Renal cortex interstitium (tissue), 11 donors: ENCODE results near the gene CCDC33. TPM values are rescaled to one million over a fixed set of nuclear protein-coding genes. Genes with fewer than 3 reads are reported as not detected.

Experiments
- DNase-seq, 11 donors: peaks; one replicate each; pipeline ENCODE4 v3.0.0-alpha.2; 2013; ENCODE audit warnings: low read depth in 9 of 11, low spot score in 4 of 11; ENCODE audit errors: extremely low read depth in 1 of 11
- polyA plus RNA-seq, 3 donors: library from polyadenylated mRNA; unstranded; fragments of 120-200 nt; gene quantifications; one replicate each; pipeline ENCODE4 v1.2.1, GENCODE V29; 2013; ENCODE audit not compliant: insufficient read length in 3 of 3

CCDC33 gene
- polyA plus RNA-seq, 3 donors: 5.0 to 10.7 (median 6.6) TPM

DNA sequence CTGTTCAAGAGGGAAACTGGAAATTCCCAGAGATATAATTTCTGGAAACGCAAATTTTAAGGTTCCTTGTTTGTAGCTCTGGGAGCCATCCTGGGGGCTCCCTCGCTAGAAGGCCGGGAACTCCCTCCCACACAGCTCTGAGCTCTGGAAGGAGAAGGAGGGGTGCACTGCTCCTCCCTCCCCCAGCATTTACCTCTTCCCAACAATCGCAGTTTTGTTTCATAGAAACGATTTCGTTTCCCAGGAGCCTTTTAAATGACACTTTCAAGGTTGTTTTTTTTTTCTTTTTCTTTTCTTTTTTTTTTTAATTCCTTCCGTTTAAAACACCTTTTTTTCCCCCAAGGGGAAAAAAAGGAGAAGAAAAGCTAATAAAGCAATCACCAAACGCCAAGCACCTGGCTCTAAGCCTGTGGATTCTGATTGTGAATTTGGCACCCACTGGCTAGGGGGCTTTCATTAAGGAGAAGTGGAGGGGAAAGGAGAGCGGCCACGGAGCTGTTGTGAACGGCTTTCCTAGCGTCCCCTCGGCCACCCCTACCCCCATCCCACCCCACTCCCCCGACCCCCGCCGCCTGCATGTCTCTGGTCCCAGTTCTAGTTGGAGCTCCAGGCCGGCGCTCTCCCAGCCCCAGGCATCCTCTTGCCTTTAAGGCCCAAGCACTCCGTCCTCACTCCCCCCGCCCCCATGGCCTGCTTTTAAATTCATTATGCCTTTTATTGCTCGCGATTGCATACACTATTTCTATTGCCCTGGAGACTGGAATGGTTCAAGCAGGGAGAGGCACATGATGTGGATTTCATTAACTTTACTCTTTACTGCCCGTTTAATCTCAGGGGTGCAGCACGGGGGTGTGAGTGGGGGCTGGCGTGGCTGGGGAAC, 13.6 kb upstream of the CCDC33 start:
- DNase-seq: peak in 1 of 11 donors; percentile 67

DNA sequence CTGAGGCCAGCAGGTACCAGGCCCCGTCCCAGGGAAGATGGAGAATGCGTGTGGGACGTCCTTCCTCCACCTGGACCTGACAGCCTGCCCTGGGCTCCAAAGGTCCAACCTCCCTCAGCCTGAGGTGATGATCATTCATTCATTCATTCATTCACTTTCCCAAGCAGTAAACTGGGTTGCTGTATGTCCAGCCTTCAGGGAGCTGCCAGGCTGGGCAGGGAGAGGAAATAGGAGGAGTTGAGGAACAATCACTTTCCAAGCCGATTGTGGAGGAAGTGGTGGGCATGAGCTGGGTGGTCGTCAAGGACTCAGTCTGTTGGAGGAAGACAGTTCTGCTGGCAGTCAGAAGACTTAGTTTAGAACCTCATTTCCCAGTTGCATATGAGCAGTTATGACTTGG, 10.2 kb upstream of the CCDC33 start:
- no peak for DNase-seq

DNA sequence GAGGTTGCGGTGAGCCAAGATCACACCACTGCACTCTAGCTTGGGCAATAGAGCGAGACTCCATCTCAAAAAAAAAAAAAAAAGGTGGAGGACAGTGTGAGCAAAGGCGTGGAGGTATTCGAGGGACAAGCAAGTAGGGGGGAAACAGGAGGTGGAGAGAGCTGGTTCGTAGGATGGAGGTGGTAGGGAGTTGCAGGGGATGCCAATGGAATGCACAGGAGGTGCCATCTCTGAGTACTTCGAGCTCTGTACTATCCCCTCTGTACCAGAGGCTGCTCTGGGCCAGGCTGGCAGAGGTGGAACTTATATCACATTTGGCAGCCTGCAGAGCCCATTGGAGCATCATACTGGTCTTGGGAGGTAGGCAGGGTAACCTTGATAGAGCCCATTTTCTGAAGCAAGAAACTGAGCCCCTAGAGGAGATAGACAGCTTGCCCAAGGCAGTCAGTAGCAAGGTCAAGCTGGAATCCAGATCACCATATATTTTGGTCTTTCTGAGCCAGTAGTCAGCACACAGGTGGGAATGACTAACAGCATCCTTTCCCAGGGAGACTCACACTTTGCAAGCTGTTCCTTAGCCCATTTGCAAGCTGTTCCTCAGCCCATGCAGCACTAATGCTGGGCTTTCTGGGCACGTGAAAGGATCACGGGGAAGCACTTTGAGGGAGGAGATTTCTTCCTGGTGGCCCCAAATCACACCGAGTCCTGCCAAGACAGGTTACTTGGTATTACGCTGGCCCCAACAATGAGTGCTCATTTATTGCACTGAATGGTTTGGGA, 9.2 kb upstream of the CCDC33 start:
- DNase-seq: no peak

GRCh38 chr15:74227968-74228722, 8.0 kb upstream of the CCDC33 start:
- no peak for DNase-seq

GRCh38 chr15:74228723-74229081, 7.4 kb upstream of the CCDC33 start:
- no peak for DNase-seq

DNA sequence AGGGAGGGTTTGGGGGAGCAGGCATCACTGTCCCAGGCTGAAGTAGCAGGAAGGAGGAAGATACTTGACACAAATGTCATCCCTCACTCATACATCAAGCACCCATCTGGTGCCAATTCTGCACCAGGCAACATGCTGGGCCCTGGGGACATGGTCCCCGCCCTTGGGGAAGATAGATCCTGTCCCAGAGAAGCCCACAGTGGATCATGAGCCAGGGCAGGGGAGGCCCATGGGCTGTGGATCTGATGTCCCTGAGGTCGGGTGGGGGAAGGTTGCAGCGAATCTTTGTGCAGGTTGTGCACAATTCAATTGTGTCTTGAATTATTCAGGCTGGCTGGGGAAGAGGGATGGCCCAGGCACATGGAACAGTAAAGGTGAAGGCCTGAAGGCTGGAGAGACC, 6.4 kb upstream of the CCDC33 start:
- no peak for DNase-seq

GRCh38 chr15:74231475-74231874, 4.7 kb upstream of the CCDC33 start:
- no peak for DNase-seq

DNA sequence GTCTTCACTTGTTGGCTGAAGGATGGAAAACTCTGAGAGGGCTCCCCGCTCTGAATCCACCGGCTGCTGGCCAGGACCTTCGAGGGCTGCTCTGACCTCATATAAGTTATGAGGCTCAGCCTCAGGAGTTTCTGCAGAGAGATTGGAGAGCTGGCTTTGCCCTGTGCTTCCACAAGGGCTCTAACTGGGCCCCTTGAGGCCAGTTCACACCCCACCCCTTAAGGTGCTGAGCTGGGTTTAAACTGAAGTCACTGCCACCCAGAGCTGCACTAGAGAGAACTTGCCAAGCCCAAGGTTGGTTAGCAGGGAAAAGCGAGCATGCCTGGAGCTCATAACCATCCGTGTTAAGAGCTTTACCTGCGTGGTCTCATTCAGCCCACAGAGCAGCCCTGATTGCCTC, 2.8 kb upstream of the CCDC33 start:
- DNase-seq: no peak

DNA sequence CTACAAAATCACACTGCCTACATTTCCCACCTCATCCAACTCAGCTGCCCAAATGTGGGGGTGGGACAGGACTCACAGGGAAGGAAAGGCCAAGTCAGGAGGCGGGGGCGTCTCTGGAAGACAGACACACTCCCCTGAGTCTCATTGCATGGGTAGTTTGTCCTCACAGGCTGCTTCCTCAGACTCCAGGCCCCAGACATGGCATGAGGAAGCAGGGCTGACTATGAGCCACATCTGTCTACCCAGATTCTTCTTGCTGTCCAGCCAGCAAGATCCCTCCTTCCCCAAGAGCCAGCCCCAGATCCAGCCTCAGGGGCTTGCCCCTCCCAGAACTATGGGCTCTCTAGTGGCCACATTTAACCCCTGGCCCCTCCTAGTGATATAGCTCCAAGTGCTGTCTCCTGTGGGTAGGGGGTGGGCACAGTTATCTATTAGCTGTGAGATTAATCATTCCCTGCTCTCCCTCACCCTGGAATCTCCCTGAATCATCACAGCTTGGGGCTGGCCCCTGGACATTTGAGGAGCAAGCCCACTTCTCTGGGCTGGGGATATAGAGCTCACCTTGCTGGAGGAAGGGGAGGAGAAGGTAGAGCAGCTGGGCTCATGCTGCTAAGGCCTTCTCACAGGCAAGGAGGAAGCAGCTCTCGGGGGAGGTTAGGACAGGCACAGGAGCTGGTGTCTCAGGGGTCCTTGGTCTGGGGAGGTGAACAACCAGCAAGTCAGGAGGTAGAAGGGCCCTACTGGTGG, 2.1 kb upstream of the CCDC33 start:
- no peak for DNase-seq

DNA sequence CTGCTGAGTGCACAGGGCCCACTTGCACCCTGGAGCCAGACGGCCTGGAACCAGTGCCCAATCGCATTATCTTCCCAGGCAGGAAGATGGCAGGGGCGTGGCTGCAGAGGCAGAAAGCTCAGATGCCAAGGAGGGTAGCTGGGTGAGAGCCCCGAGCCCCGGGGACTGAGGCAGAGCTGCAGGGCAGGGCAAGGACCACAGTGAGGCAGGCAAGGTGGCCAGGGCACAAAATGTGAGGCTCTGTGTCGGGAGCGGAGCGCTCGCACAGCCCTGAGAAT, 1.6 kb upstream of the CCDC33 start:
- DNase-seq: no peak

- no peak for DNase-seq
Measured at GRCh38 chr15:74239051-74239705, 3.1 kb downstream of the CCDC33 start.

- DNase-seq: peak in 4 of 11 donors; percentile 62 to 71 (median 66)
Measured at GRCh38 chr15:74240002-74240568, 4.0 kb downstream of the CCDC33 start.

DNA sequence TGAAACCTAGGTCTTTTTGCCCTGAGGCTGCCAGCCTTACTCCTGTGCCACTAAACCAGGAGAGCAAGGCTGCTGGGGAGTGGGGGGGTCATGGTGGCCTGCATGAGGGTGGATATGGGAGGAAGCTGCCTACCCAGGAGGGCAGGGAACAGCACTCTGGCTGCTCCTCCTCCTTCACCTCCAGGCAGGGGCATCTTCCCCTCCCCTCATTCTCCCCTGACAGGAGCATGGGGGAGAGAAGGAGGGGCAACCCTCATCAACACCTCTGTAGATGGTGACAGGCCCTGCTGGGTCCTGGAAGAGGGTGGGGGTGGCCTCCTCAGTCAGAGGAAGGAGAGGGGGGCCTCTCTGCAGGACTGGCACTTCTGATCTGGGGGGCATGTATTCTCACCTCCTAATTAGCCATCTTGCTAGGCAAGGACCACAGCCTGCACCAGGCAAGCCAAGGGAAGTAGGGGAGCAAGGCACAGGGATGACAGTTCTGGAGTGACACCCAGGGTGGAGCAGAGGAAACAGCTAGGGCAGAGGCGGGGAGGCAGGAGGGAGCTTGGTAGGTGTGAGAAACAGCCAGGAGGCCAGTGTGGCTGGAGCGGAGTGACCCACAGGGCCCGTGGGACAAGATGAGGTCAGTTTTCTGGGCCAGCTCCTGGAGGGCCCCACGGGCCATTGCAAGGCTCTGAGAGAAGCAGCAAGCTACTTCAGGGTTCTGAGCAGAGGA, 4.9 kb downstream of the CCDC33 start:
- no peak for DNase-seq

GRCh38 chr15:74242441-74243185, 6.5 kb downstream of the CCDC33 start:
- DNase-seq: no peak

DNA sequence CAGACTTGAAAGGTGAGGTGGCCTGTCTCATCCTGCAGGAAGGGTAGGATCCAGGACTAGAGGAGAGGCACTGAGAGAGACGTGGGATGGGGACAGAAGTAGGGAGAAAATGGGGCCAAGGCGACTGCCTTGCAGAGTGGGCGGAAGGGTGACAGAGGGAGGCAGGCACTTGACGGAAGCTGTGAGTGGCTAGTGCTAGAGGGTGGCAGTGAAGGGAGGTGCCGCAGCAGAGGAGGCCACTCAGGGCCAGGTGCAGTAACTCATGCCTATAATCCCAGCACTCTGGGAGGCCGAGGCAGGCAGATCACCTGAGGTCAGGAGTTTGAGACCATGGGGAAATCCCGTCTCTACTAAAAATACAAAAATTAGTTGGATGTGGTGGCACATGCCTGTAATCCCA, 7.3 kb downstream of the CCDC33 start:
- DNase-seq: no peak

- DNase-seq: no peak
Measured at GRCh38 chr15:74244822-74245341, 8.8 kb downstream of the CCDC33 start.

DNA sequence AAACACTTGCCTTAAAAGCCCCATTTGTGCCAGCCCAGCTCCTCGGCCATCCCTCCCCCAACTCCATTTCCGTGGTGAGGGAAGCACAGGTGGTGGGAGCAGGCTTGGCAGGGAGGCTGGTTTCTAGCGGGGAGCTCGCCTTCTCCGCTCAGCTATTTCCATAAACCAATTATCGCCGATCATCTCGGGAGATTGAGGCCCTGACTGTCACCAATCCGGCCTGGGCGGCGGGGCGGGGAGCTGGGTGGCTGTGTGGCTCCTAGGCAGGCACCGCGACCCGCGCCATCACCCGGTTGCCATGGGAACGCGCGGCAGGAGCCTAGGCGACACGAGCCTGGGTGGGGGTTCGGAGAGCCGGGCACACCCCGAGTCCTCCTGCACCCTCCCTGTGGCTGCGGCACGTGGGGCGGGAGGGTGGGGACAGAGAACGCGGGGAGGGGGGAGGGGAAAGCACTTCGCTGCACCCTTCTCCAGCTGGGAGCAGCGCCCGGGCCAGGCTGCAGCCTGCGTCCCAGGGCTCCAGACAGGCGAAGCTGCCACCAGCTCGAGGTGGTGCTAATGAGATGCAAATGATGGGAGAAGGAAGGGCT, 9.3 kb downstream of the CCDC33 start:
- no peak for DNase-seq
